Stimulated activated CD8-positive, alpha-beta memory T cell treated with anti-CD3 and anti-CD28 coated beads, Interleukin-12 subunit alpha, Interleukin-12 subunit beta, amount 100 ng/mL, for 1 hour (primary cell): Measurements from ENCODE around the gene TBXA2R.
"Not testable (repeated sequence)": the region's sequence is repeated elsewhere in the genome, so short reads cannot be mapped to it uniquely, and the experiment has no call there.

Experiments used
- DNase-seq: peaks from one replicate; pipeline ENCODE4 v3.0.0-alpha.2; 2020; ENCODE audit warnings: low read depth

The TBXA2R gene

GRCh38 chr19:3606690-3607289, at the start of gene TBXA2R:
TSS of gene TBXA2R (minus strand) at chr19:3606875. CDS start at chr19:3600634, 6,241 bp downstream.
- no peak for DNase-seq

- no peak for DNase-seq
These were observed 49.5 kb upstream of the TBXA2R start for GRCh38 chr19:3656073-3656746.

GRCh38 chr19:3655402-3656072, 48.9 kb upstream of the TBXA2R start:
- DNase-seq, result no peak

- DNase-seq, result no peak
These were observed 47.3 kb upstream of the TBXA2R start for GRCh38 chr19:3653865-3654513.

- no peak for DNase-seq
These were observed 46.6 kb upstream of the TBXA2R start for GRCh38 chr19:3653081-3653795.

GRCh38 chr19:3652422-3652821, 45.7 kb upstream of the TBXA2R start:
- DNase-seq, result no peak

GRCh38 chr19:3651684-3652083, 45.0 kb upstream of the TBXA2R start:
- DNase-seq, result no peak

GRCh38 chr19:3649888-3650287, 43.2 kb upstream of the TBXA2R start:
- DNase-seq, result no peak

- DNase-seq, result no peak
These were observed 41.6 kb upstream of the TBXA2R start for GRCh38 chr19:3648037-3648905.

- not testable (repeated sequence) for DNase-seq
These were observed 40.4 kb upstream of the TBXA2R start for GRCh38 chr19:3647102-3647501.

GRCh38 chr19:3646336-3647092, 39.8 kb upstream of the TBXA2R start:
- no peak for DNase-seq

- no peak for DNase-seq
These were observed 39.1 kb upstream of the TBXA2R start for GRCh38 chr19:3645726-3646125.

GRCh38 chr19:3645067-3645396, 38.4 kb upstream of the TBXA2R start:
- no peak for DNase-seq

GRCh38 chr19:3644351-3645066, 37.8 kb upstream of the TBXA2R start:
- no peak for DNase-seq

- DNase-seq, result no peak
These were observed 37.1 kb upstream of the TBXA2R start for GRCh38 chr19:3643674-3644313.

- DNase-seq, result no peak
These were observed 36.5 kb upstream of the TBXA2R start for GRCh38 chr19:3642987-3643673.

GRCh38 chr19:3642296-3642695, 35.6 kb upstream of the TBXA2R start:
- no peak for DNase-seq

- no peak for DNase-seq
These were observed 35.0 kb upstream of the TBXA2R start for GRCh38 chr19:3641515-3642269.
